SJCRH30 (cell line): Measurements from ENCODE around the gene OXGR1. TPM values are rescaled to one million over a fixed set of nuclear protein-coding genes. Genes with fewer than 3 reads are reported as not detected.
A peak's percentile ranks its signal among the peaks of the same experiment; 100 is the strongest.
"Not testable (repeated sequence)": the region's sequence is repeated elsewhere in the genome, so short reads cannot be mapped to it uniquely, and the experiment has no call there.

Experiments used
- DNase-seq, 2 experiments: peaks; one replicate each; pipeline ENCODE4 v3.0.0-alpha.2; 2015 to 2020
- H3K27ac ChIP-seq: fragments of 250-450 bp; sonication (Bioruptor Pico); 2 replicates; pipeline ENCODE4 v1.5.1; 2020; ENCODE audit warnings: mild to moderate bottlenecking, moderate library complexity
- H3K27me3 ChIP-seq: fragments of 250-450 bp; sonication (Bioruptor Pico); 2 replicates; pipeline ENCODE4 v1.5.1; 2020; ENCODE audit warnings: mild to moderate bottlenecking, moderate library complexity
- H3K36me3 ChIP-seq: fragments of 250-450 bp; sonication (Bioruptor Pico); 2 replicates; pipeline ENCODE4 v1.5.1; 2020; ENCODE audit warnings: mild to moderate bottlenecking, moderate library complexity
- H3K4me1 ChIP-seq: fragments of 250-450 bp; sonication (Bioruptor Pico); 2 replicates; pipeline ENCODE4 v1.5.1; 2020; ENCODE audit warnings: mild to moderate bottlenecking, moderate library complexity
- H3K4me3 ChIP-seq: fragments of 250-450 bp; sonication (Bioruptor Pico); 2 replicates; pipeline ENCODE4 v1.5.1; 2020; ENCODE audit warnings: mild to moderate bottlenecking, moderate library complexity
- H3K9me3 ChIP-seq: fragments of 250-450 bp; sonication (Bioruptor Pico); replicated peaks from 2 replicates; pipeline ENCODE4 v1.5.1; 2020; ENCODE audit warnings: mild to moderate bottlenecking, moderate library complexity
- total RNA-seq: library from RNA; depleted of rRNA; stranded (reverse); fragments of >200 nt; shearing (Covaris generic); gene quantifications from 2 replicates; pipeline ENCODE4 v1.2.3, GENCODE V29; 2014

Gene OXGR1
- total RNA-seq, 1 experiment from 2014 or later = not detected

- H3K9me3 ChIP-seq = no peaks in the 10 kb centered on the region
- H3K36me3 ChIP-seq = no peaks in the 10 kb centered on the region
- H3K4me1 ChIP-seq = no peaks in the 10 kb centered on the region
- DNase-seq = no peak
- H3K27ac ChIP-seq = no peak overlapping the region
- no peaks in the 10 kb centered on the region; the same call in 1 of the 2 replicates for H3K27me3 ChIP-seq
- no peak overlapping the region for H3K4me3 ChIP-seq
Observed at GRCh38 chr13:96998051-96998450, 3.8 kb upstream of the OXGR1 start.

GRCh38 chr13:96996886-96997285, 2.6 kb upstream of the OXGR1 start:
- Histone ChIP-seq H3K27me3 (no peaks in the 10 kb centered on the region), H3K4me3 (no peak overlapping the region), H3K9me3 (no peaks in the 10 kb centered on the region), H3K27ac (no peak overlapping the region), H3K4me1 (no peaks in the 10 kb centered on the region), H3K36me3 (no peaks in the 10 kb centered on the region)
- DNase-seq = no peak

GRCh38 chr13:96996107-96996506, 1.8 kb upstream of the OXGR1 start:
- DNase-seq = no peak
- H3K27me3 ChIP-seq = no peaks in the 10 kb centered on the region
- H3K4me1 ChIP-seq = no peaks in the 10 kb centered on the region
- H3K27ac ChIP-seq = no peak overlapping the region
- no peaks in the 10 kb centered on the region for H3K36me3 ChIP-seq
- H3K4me3 ChIP-seq = no peak overlapping the region
- 0 out of 2 replicates have a peak, but pooled peaks cover 2% of the 10 kb centered on the region for H3K9me3 ChIP-seq

- H3K4me3 ChIP-seq = no peak overlapping the region
Observed at GRCh38 chr13:96994858-96995243, 575 bp upstream of the OXGR1 start.

GRCh38 chr13:96993634-96994016, 651 bp downstream of the OXGR1 start:
- H3K27ac ChIP-seq = no peak overlapping the region
- no peaks in the 10 kb centered on the region for H3K36me3 ChIP-seq
- H3K4me3 ChIP-seq = no peak overlapping the region
- no peaks in the 10 kb centered on the region for H3K27me3 ChIP-seq
- H3K4me1 ChIP-seq = no peaks in the 10 kb centered on the region
- no peak for DNase-seq
- H3K9me3 ChIP-seq = 0 out of 2 replicates have a peak, but pooled peaks cover 2% of the 10 kb centered on the region

More at GRCh38 chr13:96994858-96995243, 575 bp upstream of the OXGR1 start:
- H3K27ac ChIP-seq = no peak overlapping the region
- no peaks in the 10 kb centered on the region for H3K36me3 ChIP-seq
- H3K4me1 ChIP-seq = no peaks in the 10 kb centered on the region
- H3K9me3 ChIP-seq = 0 out of 2 replicates have a peak, but pooled peaks cover 2% of the 10 kb centered on the region
- no peak for DNase-seq
- no peaks in the 10 kb centered on the region for H3K27me3 ChIP-seq

GRCh38 chr13:96992633-96993032, 1.6 kb downstream of the OXGR1 start:
- no peak overlapping the region for H3K4me3 ChIP-seq
- no peaks in the 10 kb centered on the region for H3K27me3 ChIP-seq
- DNase-seq = no peak
- no peaks in the 10 kb centered on the region for H3K36me3 ChIP-seq
- 0 out of 2 replicates have a peak, but pooled peaks cover 2% of the 10 kb centered on the region for H3K9me3 ChIP-seq
- no peak overlapping the region for H3K27ac ChIP-seq
- H3K4me1 ChIP-seq = no peaks in the 10 kb centered on the region

- no peaks in the 10 kb centered on the region for H3K36me3 ChIP-seq
- no peak for DNase-seq
- 0 out of 2 replicates have a peak, but pooled peaks cover 2% of the 10 kb centered on the region for H3K9me3 ChIP-seq
- H3K27me3 ChIP-seq = no peaks in the 10 kb centered on the region
- no peak overlapping the region for H3K27ac ChIP-seq
- H3K4me3 ChIP-seq = no peak overlapping the region
- no peaks in the 10 kb centered on the region for H3K4me1 ChIP-seq
Observed at GRCh38 chr13:96991072-96991471, 3.2 kb downstream of the OXGR1 start.

GRCh38 chr13:96988441-96988840, 5.8 kb downstream of the OXGR1 start:
- Histone ChIP-seq H3K4me3 (no peak overlapping the region), H3K36me3 (no peaks in the 10 kb centered on the region), H3K27ac (no peak overlapping the region), H3K9me3 (0 out of 2 replicates have a peak, but pooled peaks cover 2% of the 10 kb centered on the region), H3K4me1 (no peaks in the 10 kb centered on the region), H3K27me3 (no peaks in the 10 kb centered on the region)
- no peak for DNase-seq

- Histone ChIP-seq H3K4me3 (no peak overlapping the region), H3K36me3 (no peaks in the 10 kb centered on the region), H3K27me3 (no peaks in the 10 kb centered on the region), H3K9me3 (no peaks in the 10 kb centered on the region), H3K27ac (no peak overlapping the region), H3K4me1 (no peaks in the 10 kb centered on the region)
- DNase-seq = no peak
Observed at GRCh38 chr13:96984051-96984508, 10.2 kb downstream of the OXGR1 start.

- no peaks in the 10 kb centered on the region for H3K36me3 ChIP-seq
- H3K27ac ChIP-seq = no peak overlapping the region
- no peak for DNase-seq
- no peaks in the 10 kb centered on the region for H3K27me3 ChIP-seq
- 0 out of 2 replicates have a peak, but pooled peaks cover 2% of the 10 kb centered on the region for H3K9me3 ChIP-seq
- no peak overlapping the region for H3K4me3 ChIP-seq
- H3K4me1 ChIP-seq = no peaks in the 10 kb centered on the region
Observed at GRCh38 chr13:96982672-96983071, 11.6 kb downstream of the OXGR1 start.

- DNase-seq, H3K27me3 ChIP-seq, H3K27ac ChIP-seq, H3K36me3 ChIP-seq, H3K4me1 ChIP-seq, H3K4me3 ChIP-seq, H3K9me3 ChIP-seq: not testable (repeated sequence)
Observed at GRCh38 chr13:96979861-96980260, 14.4 kb downstream of the OXGR1 start.

GRCh38 chr13:96968027-96968426, 26.2 kb downstream of the OXGR1 start:
- no peak for DNase-seq
- H3K27ac ChIP-seq = no peak overlapping the region

GRCh38 chr13:96967248-96967745, 27.0 kb downstream of the OXGR1 start:
- Histone ChIP-seq H3K9me3 (0 out of 2 replicates have a peak, but pooled peaks cover 3% of the 10 kb centered on the region), H3K27me3 (no peaks in the 10 kb centered on the region), H3K27ac (no peak overlapping the region), H3K4me1 (no peaks in the 10 kb centered on the region), H3K36me3 (no peaks in the 10 kb centered on the region), H3K4me3 (no peak overlapping the region)
- DNase-seq = peak in 1 of 2 experiments; percentile 57

More at GRCh38 chr13:96968027-96968426, 26.2 kb downstream of the OXGR1 start:
- H3K9me3 ChIP-seq = 0 out of 2 replicates have a peak, but pooled peaks cover 3% of the 10 kb centered on the region
- no peak overlapping the region for H3K4me3 ChIP-seq
- H3K4me1 ChIP-seq = no peaks in the 10 kb centered on the region
- H3K36me3 ChIP-seq = no peaks in the 10 kb centered on the region
- H3K27me3 ChIP-seq = no peaks in the 10 kb centered on the region

GRCh38 chr13:96966415-96967102, 27.7 kb downstream of the OXGR1 start:
- Histone ChIP-seq H3K36me3 (no peaks in the 10 kb centered on the region), H3K4me3 (no peak overlapping the region), H3K27ac (no peak overlapping the region), H3K4me1 (no peaks in the 10 kb centered on the region), H3K27me3 (no peaks in the 10 kb centered on the region), H3K9me3 (0 out of 2 replicates have a peak, but pooled peaks cover 3% of the 10 kb centered on the region)
- DNase-seq = no peak

- no peak for DNase-seq
- Histone ChIP-seq H3K4me1 (no peaks in the 10 kb centered on the region), H3K4me3 (no peak overlapping the region), H3K36me3 (no peaks in the 10 kb centered on the region), H3K9me3 (0 out of 2 replicates have a peak, but pooled peaks cover 3% of the 10 kb centered on the region), H3K27ac (no peak overlapping the region), H3K27me3 (no peaks in the 10 kb centered on the region)
Observed at GRCh38 chr13:96963786-96964475, 30.3 kb downstream of the OXGR1 start.
